HL-60 (cell line): ENCODE results near the gene PALM.

Source experiments
- GABPA ChIP-seq: IDR thresholded peaks from 2 replicates; pipeline ENCODE4 v1.6.1; 2012; ENCODE audit warnings: low read depth
- POLR2AphosphoS5 ChIP-seq: IDR thresholded peaks from 2 replicates; pipeline ENCODE4 v1.6.1; 2012; ENCODE audit warnings: low read depth
- TF ChIP-seq, protein P1 (sequence below): IDR thresholded peaks from one replicate; pipeline ENCODE4 v1.5.1; 2011; ENCODE audit warnings: low read length, control low read depth, inconsistent platforms; ENCODE audit not compliant: insufficient read depth
- TF ChIP-seq, protein P2 (sequence below): IDR thresholded peaks from 2 replicates; pipeline ENCODE4 v1.6.1; 2012; ENCODE audit warnings: low read depth; ENCODE audit not compliant: insufficient replicate concordance

DNA sequence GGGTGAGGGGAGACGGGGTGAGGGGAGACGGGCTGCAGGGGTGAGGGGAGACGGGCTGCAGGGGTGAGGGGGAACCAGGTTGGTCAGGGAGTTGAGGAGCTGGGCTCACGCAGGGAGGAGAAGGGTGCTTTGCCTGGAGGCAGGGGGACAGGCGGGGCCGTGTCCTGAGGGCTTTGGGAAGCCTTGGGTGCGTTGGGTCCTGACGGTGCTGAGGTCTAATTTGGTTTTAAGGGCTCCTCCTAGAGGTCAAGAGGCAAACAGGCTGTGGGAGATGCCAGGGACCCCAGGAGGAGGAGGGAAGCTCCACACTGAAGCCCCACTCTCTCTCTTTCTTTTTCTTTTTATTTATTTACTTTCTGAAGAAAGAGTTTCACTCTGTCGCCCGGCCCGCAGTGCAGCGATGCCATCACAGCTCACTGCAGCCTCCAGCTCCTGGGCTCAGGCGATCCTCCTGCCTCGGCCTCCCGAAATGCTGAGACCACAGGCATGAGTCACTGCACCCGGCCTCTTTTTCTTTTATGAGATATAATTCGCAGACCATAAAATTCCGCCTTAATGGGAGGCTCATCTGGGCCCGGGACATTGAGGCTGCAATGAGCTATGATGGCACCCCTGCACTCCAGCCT lies 32.9 kb downstream of the PALM start:
- TF ChIP-seq, protein P1, sequence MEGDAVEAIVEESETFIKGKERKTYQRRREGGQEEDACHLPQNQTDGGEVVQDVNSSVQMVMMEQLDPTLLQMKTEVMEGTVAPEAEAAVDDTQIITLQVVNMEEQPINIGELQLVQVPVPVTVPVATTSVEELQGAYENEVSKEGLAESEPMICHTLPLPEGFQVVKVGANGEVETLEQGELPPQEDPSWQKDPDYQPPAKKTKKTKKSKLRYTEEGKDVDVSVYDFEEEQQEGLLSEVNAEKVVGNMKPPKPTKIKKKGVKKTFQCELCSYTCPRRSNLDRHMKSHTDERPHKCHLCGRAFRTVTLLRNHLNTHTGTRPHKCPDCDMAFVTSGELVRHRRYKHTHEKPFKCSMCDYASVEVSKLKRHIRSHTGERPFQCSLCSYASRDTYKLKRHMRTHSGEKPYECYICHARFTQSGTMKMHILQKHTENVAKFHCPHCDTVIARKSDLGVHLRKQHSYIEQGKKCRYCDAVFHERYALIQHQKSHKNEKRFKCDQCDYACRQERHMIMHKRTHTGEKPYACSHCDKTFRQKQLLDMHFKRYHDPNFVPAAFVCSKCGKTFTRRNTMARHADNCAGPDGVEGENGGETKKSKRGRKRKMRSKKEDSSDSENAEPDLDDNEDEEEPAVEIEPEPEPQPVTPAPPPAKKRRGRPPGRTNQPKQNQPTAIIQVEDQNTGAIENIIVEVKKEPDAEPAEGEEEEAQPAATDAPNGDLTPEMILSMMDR, result peak; percentile 16
- TF ChIP-seq, protein P2, sequence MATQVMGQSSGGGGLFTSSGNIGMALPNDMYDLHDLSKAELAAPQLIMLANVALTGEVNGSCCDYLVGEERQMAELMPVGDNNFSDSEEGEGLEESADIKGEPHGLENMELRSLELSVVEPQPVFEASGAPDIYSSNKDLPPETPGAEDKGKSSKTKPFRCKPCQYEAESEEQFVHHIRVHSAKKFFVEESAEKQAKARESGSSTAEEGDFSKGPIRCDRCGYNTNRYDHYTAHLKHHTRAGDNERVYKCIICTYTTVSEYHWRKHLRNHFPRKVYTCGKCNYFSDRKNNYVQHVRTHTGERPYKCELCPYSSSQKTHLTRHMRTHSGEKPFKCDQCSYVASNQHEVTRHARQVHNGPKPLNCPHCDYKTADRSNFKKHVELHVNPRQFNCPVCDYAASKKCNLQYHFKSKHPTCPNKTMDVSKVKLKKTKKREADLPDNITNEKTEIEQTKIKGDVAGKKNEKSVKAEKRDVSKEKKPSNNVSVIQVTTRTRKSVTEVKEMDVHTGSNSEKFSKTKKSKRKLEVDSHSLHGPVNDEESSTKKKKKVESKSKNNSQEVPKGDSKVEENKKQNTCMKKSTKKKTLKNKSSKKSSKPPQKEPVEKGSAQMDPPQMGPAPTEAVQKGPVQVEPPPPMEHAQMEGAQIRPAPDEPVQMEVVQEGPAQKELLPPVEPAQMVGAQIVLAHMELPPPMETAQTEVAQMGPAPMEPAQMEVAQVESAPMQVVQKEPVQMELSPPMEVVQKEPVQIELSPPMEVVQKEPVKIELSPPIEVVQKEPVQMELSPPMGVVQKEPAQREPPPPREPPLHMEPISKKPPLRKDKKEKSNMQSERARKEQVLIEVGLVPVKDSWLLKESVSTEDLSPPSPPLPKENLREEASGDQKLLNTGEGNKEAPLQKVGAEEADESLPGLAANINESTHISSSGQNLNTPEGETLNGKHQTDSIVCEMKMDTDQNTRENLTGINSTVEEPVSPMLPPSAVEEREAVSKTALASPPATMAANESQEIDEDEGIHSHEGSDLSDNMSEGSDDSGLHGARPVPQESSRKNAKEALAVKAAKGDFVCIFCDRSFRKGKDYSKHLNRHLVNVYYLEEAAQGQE, result no peak
- TF ChIP-seq POLR2AphosphoS5 (no peak), GABPA (no peak)
